Gastrocnemius medialis (tissue), 4 donors: ENCODE results near the gene SLC35B4. TPM values are rescaled to one million over a fixed set of nuclear protein-coding genes. Genes with fewer than 3 reads are reported as not detected.

Experiments used
- ATAC-seq, 2 donors: fragments of 150-250 bp; one replicate each; pipeline ENCODE4 v1.9.1; 2016
- DNase-seq, 2 donors: peaks; one replicate each; pipeline ENCODE4 v3.0.0-alpha.2; 2019
- H3K27ac ChIP-seq, 4 donors: fragments of 200-600 bp; sonication (generic); 1 replicate in 1 of 4; 2 replicates in 3 of 4; pipeline ENCODE4 v1.5.1; 2016 to 2018; ENCODE audit warnings: mild to moderate bottlenecking in 2 of 4, moderate library complexity in 1 of 4
- H3K27me3 ChIP-seq, 3 donors: fragments of 200-600 bp; sonication (generic) in 2 of 3; 1 replicate in 1 of 3; 2 replicates in 2 of 3; pipeline versions ENCODE4 v1.5.1 to v1.6.0; 2016 to 2019; ENCODE audit warnings: mild to moderate bottlenecking in 1 of 3, moderate library complexity in 1 of 3
- H3K36me3 ChIP-seq, 2 donors: fragments of 200-600 bp; sonication (generic) in 1 of 2; one replicate each; pipeline ENCODE4 v1.5.1; 2017 to 2018
- H3K4me1 ChIP-seq, 2 donors: fragments of 200-600 bp; sonication (generic) in 1 of 2; one replicate each; pipeline ENCODE4 v1.5.1; 2016 to 2017; ENCODE audit warnings: mild to moderate bottlenecking in 2 of 2
- H3K4me3 ChIP-seq, 4 donors: fragments of 200-600 bp; sonication (generic) in 3 of 4; 1 replicate in 1 of 4; 2 replicates in 3 of 4; pipeline ENCODE4 v1.5.1; 2016 to 2019; ENCODE audit warnings: mild to moderate bottlenecking in 2 of 4
- H3K9me3 ChIP-seq, 3 donors: fragments of 200-600 bp; sonication (generic) in 2 of 3; 1 replicate in 1 of 3; 2 replicates in 2 of 3; pipeline ENCODE4 v1.5.1; 2016 to 2019
- CTCF ChIP-seq, 5 experiments: fragments of 450-650 bp in 3 of 5; fragments of 200-600 bp in 2 of 5; sonication (generic) in 2 of 5; IDR thresholded peaks in 4 of 5; conservative IDR thresholded peaks in 1 of 5; 1 replicate in 4 of 5; 2 replicates in 1 of 5; pipeline ENCODE4 v1.5.1; 2016 to 2019; ENCODE audit warnings: antibody characterized with exemption in 5 of 5, mild to moderate bottlenecking in 3 of 5, moderate library complexity in 3 of 5
- POLR2A ChIP-seq, 2 donors: fragments of 450-650 bp; IDR thresholded peaks; one replicate each; pipeline ENCODE4 v1.6.1; 2017; ENCODE audit warnings: antibody characterized with exemption in 2 of 2, mild to moderate bottlenecking in 2 of 2, moderate library complexity in 2 of 2
- in situ Hi-C, 4 donors: fragments of 200-750 bp; cut with MboI; loops; one replicate each; pipeline versions ENCODE4 v1.15.0 to v1.8.0; 2017; ENCODE audit warnings: low sequenced_read_pairs in 4 of 4
- intact Hi-C: fragments of 100-400 bp; cut with DNase I; formaldehyde crosslinking; loops from one replicate; pipeline ENCODE4 v1.15.1; 2023; ENCODE audit warnings: low total_unique reads
- total RNA-seq, 4 donors: library from RNA; depleted of rRNA; stranded (reverse); fragments of >200 nt; gene quantifications; one replicate each; pipeline versions ENCODE4 v1.1.0 to v1.2.3, GENCODE V29; 2016

Gene SLC35B4
- total RNA-seq, 4 donors from 2014 or later: 1.7 to 5.0 (median 2.3) TPM

- no peaks in the 10 kb centered on the region for H3K27me3 ChIP-seq
- H3K4me3 ChIP-seq: no peak overlapping the region
- H3K9me3 ChIP-seq: no peaks in the 10 kb centered on the region
- H3K4me1 ChIP-seq: no peaks in the 10 kb centered on the region
- no peak for DNase-seq
- in situ Hi-C loops (loop anchor here in 3 of 4 donors (25.0 kb wide), 2 partner anchors 1045 to 1205 kb away; partner anchors contain the start of genes EXOC4 (in 3 of the 3) and CNOT4 (in 1 of the 3)), intact Hi-C loops (no loop called here)
- TF ChIP-seq CTCF (IDR thresholded peaks at IDR 0.05 in 4 of 5, conservative IDR thresholded peaks at IDR 0.05 in 1 of 5) (no peak), POLR2A (IDR thresholded peaks at IDR 0.05) (no peak)
- H3K27ac ChIP-seq: no peak overlapping the region
- no peak for ATAC-seq
- H3K36me3 ChIP-seq: peaks cover 0 to 22% of the 10 kb centered on the region in 2 donors
These were observed 9.4 kb downstream of the SLC35B4 start for GRCh38 chr7:134307320-134307719.

- no peak for ATAC-seq
- intact Hi-C loops: no loop called here
- no peaks in the 10 kb centered on the region for H3K27me3 ChIP-seq
- H3K9me3 ChIP-seq: no peaks in the 10 kb centered on the region
- in situ Hi-C loops: loop anchor here in 3 of 4 donors (25.0 kb wide), 2 partner anchors 1040 to 1210 kb away; partner anchors contain the start of genes EXOC4 (in 3 of the 3) and CNOT4 (in 1 of the 3)
- no peaks in the 10 kb centered on the region for H3K4me1 ChIP-seq
- DNase-seq: no peak
- no peak overlapping the region for H3K4me3 ChIP-seq
- H3K27ac ChIP-seq: no peak overlapping the region
- no peak for TF ChIP-seq POLR2A (IDR thresholded peaks at IDR 0.05)
- no peak for TF ChIP-seq CTCF (IDR thresholded peaks at IDR 0.05 in 4 of 5, conservative IDR thresholded peaks at IDR 0.05 in 1 of 5)
- peaks cover 0 to 74% of the 10 kb centered on the region in 2 donors for H3K36me3 ChIP-seq
These were observed 14.6 kb downstream of the SLC35B4 start for GRCh38 chr7:134302120-134302519.

- H3K4me3 ChIP-seq: no peak overlapping the region
- intact Hi-C loops: no loop called here
- H3K4me1 ChIP-seq: no peaks in the 10 kb centered on the region
- no peak overlapping the region for H3K27ac ChIP-seq
- no peaks in the 10 kb centered on the region for H3K27me3 ChIP-seq
- in situ Hi-C loops: loop anchor here in 3 of 4 donors (25.0 kb wide), 2 partner anchors 1039 to 1211 kb away; partner anchors contain the start of genes EXOC4 (in 3 of the 3) and CNOT4 (in 1 of the 3)
- DNase-seq (no peak), ATAC-seq (no peak)
- no peaks in the 10 kb centered on the region for H3K9me3 ChIP-seq
- TF ChIP-seq CTCF (IDR thresholded peaks at IDR 0.05 in 4 of 5, conservative IDR thresholded peaks at IDR 0.05 in 1 of 5) (no peak), POLR2A (IDR thresholded peaks at IDR 0.05) (no peak)
- peaks cover 0 to 78% of the 10 kb centered on the region in 2 donors for H3K36me3 ChIP-seq
These were observed 15.1 kb downstream of the SLC35B4 start for GRCh38 chr7:134301592-134301991.

- no peak for ATAC-seq
- in situ Hi-C loops (loop anchor here in 3 of 4 donors (25.0 kb wide), 2 partner anchors 1039 to 1211 kb away; partner anchors contain the start of genes EXOC4 (in 3 of the 3) and CNOT4 (in 1 of the 3)), intact Hi-C loops (no loop called here)
- no peak overlapping the region for H3K4me3 ChIP-seq
- H3K36me3 ChIP-seq: peaks cover 0 to 84% of the 10 kb centered on the region in 2 donors
- H3K27me3 ChIP-seq: no peaks in the 10 kb centered on the region
- DNase-seq: no peak
- H3K4me1 ChIP-seq: no peaks in the 10 kb centered on the region
- no peaks in the 10 kb centered on the region for H3K9me3 ChIP-seq
- H3K27ac ChIP-seq: no peak overlapping the region
- TF ChIP-seq CTCF (IDR thresholded peaks at IDR 0.05 in 4 of 5, conservative IDR thresholded peaks at IDR 0.05 in 1 of 5) (no peak), POLR2A (IDR thresholded peaks at IDR 0.05) (no peak)
These were observed 15.7 kb downstream of the SLC35B4 start for GRCh38 chr7:134300988-134301387.
